Suprapubic skin (tissue), 4 donors: Measurements from ENCODE around the gene BROX. TPM values are rescaled to one million over a fixed set of nuclear protein-coding genes. Genes with fewer than 3 reads are reported as not detected.
A peak's percentile ranks its signal among the peaks of the same experiment; 100 is the strongest.

Experiments used
- DNase-seq, 2 donors: peaks; one replicate each; pipeline ENCODE4 v3.0.0-alpha.2; 2019; ENCODE audit warnings: low spot score in 2 of 2
- H3K27ac ChIP-seq: fragments of 200-600 bp; sonication (generic); one replicate; pipeline ENCODE4 v1.5.1; 2019
- H3K27me3 ChIP-seq: fragments of 200-600 bp; sonication (generic); one replicate; pipeline ENCODE4 v1.5.1; 2019
- H3K36me3 ChIP-seq: fragments of 200-600 bp; sonication (generic); one replicate; pipeline ENCODE4 v1.5.1; 2019
- H3K4me1 ChIP-seq: fragments of 200-600 bp; sonication (generic); one replicate; pipeline ENCODE4 v1.5.1; 2019
- H3K4me3 ChIP-seq: fragments of 200-600 bp; sonication (generic); one replicate; pipeline ENCODE4 v1.5.1; 2019; ENCODE audit warnings: mild to moderate bottlenecking
- H3K9me3 ChIP-seq: fragments of 200-600 bp; sonication (generic); one replicate; pipeline ENCODE4 v1.5.1; 2019
- CTCF ChIP-seq, 2 donors: fragments of 200-600 bp in 1 of 2; fragments of 450-650 bp in 1 of 2; sonication (generic) in 1 of 2; IDR thresholded peaks; one replicate each; pipeline ENCODE4 v1.5.1; 2016 to 2019; ENCODE audit warnings: antibody characterized with exemption in 2 of 2, mild to moderate bottlenecking in 1 of 2, moderate library complexity in 1 of 2
- EP300 ChIP-seq: sonication (generic); formaldehyde crosslinking; IDR thresholded peaks from one replicate; pipeline ENCODE4 v1.6.1; 2017; ENCODE audit warnings: antibody characterized with exemption
- POLR2A ChIP-seq, 2 donors: fragments of 450-650 bp; IDR thresholded peaks; one replicate each; pipeline ENCODE4 v1.6.1; 2017; ENCODE audit warnings: antibody characterized with exemption in 2 of 2, mild to moderate bottlenecking in 2 of 2, moderate library complexity in 2 of 2
- POLR2AphosphoS5 ChIP-seq, 3 donors: sonication (generic); formaldehyde crosslinking; IDR thresholded peaks; one replicate each; pipeline ENCODE4 v1.6.1; 2017; ENCODE audit warnings: antibody characterized with exemption in 3 of 3
- WGBS: methylation state at CpG from one replicate; pipeline ENCODE4 v1.1.5; 2018; 5-methylcytosine and 5-hydroxymethylcytosine counted together
- total RNA-seq, 4 donors: library from RNA; depleted of rRNA; stranded (reverse); fragments of >200 nt; gene quantifications; one replicate each; pipeline ENCODE4 v1.1.0, GENCODE V29; 2016

The BROX gene
- total RNA-seq, 4 donors from 2014 or later = 41.8 to 57.8 (median 53.8) TPM

DNA sequence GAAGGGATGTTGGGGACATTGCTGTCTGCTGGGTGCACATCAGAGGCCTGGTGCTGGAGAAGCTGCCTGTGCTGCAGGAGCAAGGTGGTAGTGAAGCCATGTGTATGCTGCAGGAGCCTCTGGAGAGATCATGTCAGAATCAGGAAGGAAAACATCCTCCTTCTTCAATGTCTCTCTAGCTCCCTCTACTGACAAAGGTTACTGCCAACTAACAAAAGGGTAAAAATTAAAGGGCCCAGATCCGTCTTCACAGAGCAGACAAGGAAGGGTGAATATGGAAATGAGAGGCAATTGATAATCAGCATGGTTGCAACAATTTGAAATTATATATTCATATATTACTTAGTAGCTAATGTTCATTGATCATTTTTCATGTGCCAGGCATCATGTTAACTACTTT, 56.8 kb downstream of the BROX start:
- H3K4me3 ChIP-seq = no peak overlapping the region
- no peaks in the 10 kb centered on the region for H3K9me3 ChIP-seq
- no peak for DNase-seq
- no peak overlapping the region for H3K27ac ChIP-seq
- H3K36me3 ChIP-seq = no peaks in the 10 kb centered on the region
- 73% methylated on average over 1 of the region's 1 CpG for WGBS
- no peaks in the 10 kb centered on the region for H3K27me3 ChIP-seq
- TF ChIP-seq POLR2A (IDR thresholded peaks at IDR 0.05) (no peak), POLR2AphosphoS5 (IDR thresholded peaks at IDR 0.05) (no peak), EP300 (no peak), CTCF (IDR thresholded peaks at IDR 0.05) (no peak)
- peaks cover 7% of the 10 kb centered on the region for H3K4me1 ChIP-seq

GRCh38 chr1:222769971-222770620, 57.7 kb downstream of the BROX start:
- TF ChIP-seq POLR2A (IDR thresholded peaks at IDR 0.05) = no peak
- no peak for TF ChIP-seq CTCF (IDR thresholded peaks at IDR 0.05)
- TF ChIP-seq EP300 = no peak
- no peak for TF ChIP-seq POLR2AphosphoS5 (IDR thresholded peaks at IDR 0.05)
- peaks cover 7% of the 10 kb centered on the region for H3K4me1 ChIP-seq
- H3K9me3 ChIP-seq = no peaks in the 10 kb centered on the region
- DNase-seq = no peak
- H3K4me3 ChIP-seq = no peak overlapping the region
- H3K27ac ChIP-seq = no peak overlapping the region
- H3K27me3 ChIP-seq = no peaks in the 10 kb centered on the region
- no peaks in the 10 kb centered on the region for H3K36me3 ChIP-seq
- WGBS = 78% methylated on average over 2 of the region's 2 CpGs

DNA sequence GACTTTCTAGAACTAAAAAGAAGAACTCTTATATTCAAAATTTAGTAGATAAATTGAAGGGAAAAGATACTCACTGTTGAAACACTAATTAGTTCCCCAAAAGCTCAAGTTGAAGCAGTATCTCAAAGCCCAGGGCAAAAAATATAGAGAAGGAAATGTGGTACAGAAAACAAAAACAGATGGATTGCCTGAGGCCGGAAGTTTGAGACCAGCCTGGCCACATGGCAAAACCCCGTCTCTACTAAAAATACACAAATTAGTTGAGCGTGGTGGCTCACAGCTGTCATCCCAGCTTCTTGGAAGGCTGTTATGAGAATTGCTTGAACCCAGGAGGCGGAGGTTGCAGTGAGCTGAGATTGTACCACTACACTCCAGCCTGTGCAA, 60.6 kb downstream of the BROX start:
- Histone ChIP-seq H3K36me3 (no peaks in the 10 kb centered on the region), H3K27ac (peak overlapping the region; percentile 39), H3K4me1 (peaks cover 10% of the 10 kb centered on the region), H3K4me3 (no peak overlapping the region), H3K9me3 (no peaks in the 10 kb centered on the region), H3K27me3 (no peaks in the 10 kb centered on the region)
- TF ChIP-seq POLR2A (IDR thresholded peaks at IDR 0.05) (no peak), CTCF (IDR thresholded peaks at IDR 0.05) (no peak), EP300 (no peak), POLR2AphosphoS5 (IDR thresholded peaks at IDR 0.05) (no peak)
- 37% methylated on average over 4 of the region's 4 CpGs for WGBS
- DNase-seq = no peak

- Histone ChIP-seq H3K4me3 (no peak overlapping the region), H3K27ac (no peak overlapping the region), H3K9me3 (no peaks in the 10 kb centered on the region), H3K27me3 (no peaks in the 10 kb centered on the region), H3K36me3 (no peaks in the 10 kb centered on the region), H3K4me1 (peaks cover 7% of the 10 kb centered on the region)
- DNase-seq = no peak
- TF ChIP-seq CTCF (IDR thresholded peaks at IDR 0.05) (no peak), EP300 (peak; percentile 9)
- 82% methylated on average over 1 of the region's 1 CpG for WGBS
Measured at GRCh38 chr1:222777463-222777862, 65.1 kb downstream of the BROX start.

GRCh38 chr1:222777977-222778376, 65.6 kb downstream of the BROX start:
- Histone ChIP-seq H3K4me3 (no peak overlapping the region), H3K27ac (no peak overlapping the region), H3K9me3 (no peaks in the 10 kb centered on the region), H3K27me3 (no peaks in the 10 kb centered on the region), H3K4me1 (peaks cover 4% of the 10 kb centered on the region), H3K36me3 (no peaks in the 10 kb centered on the region)
- TF ChIP-seq POLR2A (IDR thresholded peaks at IDR 0.05) (no peak), POLR2AphosphoS5 (IDR thresholded peaks at IDR 0.05) (no peak), EP300 (no peak), CTCF (IDR thresholded peaks at IDR 0.05) (no peak)
- WGBS = 43% methylated on average over 2 of the region's 2 CpGs
- no peak for DNase-seq
